Panc1 (cell line): ENCODE measurements around the gene MACO1.

Experiments
- CTCF ChIP-seq: fragments of 450-650 bp; IDR thresholded peaks from 2 replicates; pipeline ENCODE4 v1.5.1; 2017; ENCODE audit warnings: mild to moderate bottlenecking
- POLR2AphosphoS5 ChIP-seq: IDR thresholded peaks from 2 replicates; pipeline ENCODE4 v1.6.1; 2012; ENCODE audit warnings: mild to moderate bottlenecking, low read depth, low read length, moderate library complexity
- TF ChIP-seq, protein P1 (sequence below), 2 experiments: IDR thresholded peaks; 2 replicates each; pipeline ENCODE4 v1.6.1; 2011 to 2012; ENCODE audit warnings: low read depth in 2 of 2, control low read depth in 1 of 2, low read length in 1 of 2, mild to moderate bottlenecking in 1 of 2, moderate library complexity in 1 of 2; ENCODE audit not compliant: insufficient read depth in 1 of 2

DNA sequence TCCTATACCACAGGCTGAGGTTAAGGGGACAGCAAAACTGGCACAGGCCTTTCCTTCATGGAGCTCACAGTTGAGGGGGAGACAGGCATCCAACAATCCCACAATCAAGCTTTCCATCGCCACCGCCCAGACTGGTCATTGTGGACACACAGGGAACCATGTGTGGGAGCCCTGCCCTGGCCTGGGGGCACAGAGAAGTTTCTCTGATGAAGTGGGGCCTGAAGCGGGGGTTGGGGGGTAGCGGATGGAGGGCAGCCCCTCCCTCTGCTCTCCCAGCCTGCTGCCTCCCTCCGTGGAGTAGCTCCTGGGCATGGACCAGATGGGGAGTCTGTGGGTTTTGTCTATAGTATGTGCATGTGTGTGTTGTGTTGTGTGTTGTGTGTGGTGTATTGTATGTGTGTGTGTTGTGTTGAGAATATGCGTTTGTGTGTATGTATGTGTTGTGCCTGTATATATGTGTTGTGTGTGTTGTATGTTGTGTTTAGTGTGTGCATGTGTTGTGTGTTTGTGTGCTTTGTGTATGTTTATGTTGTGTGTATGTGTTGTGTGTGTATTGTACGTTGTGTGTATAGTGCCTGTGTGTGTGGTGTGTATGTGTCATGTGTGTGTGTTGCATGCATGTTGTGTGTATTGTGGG lies 98.3 kb downstream of the MACO1 start:
- TF ChIP-seq, protein P1, sequence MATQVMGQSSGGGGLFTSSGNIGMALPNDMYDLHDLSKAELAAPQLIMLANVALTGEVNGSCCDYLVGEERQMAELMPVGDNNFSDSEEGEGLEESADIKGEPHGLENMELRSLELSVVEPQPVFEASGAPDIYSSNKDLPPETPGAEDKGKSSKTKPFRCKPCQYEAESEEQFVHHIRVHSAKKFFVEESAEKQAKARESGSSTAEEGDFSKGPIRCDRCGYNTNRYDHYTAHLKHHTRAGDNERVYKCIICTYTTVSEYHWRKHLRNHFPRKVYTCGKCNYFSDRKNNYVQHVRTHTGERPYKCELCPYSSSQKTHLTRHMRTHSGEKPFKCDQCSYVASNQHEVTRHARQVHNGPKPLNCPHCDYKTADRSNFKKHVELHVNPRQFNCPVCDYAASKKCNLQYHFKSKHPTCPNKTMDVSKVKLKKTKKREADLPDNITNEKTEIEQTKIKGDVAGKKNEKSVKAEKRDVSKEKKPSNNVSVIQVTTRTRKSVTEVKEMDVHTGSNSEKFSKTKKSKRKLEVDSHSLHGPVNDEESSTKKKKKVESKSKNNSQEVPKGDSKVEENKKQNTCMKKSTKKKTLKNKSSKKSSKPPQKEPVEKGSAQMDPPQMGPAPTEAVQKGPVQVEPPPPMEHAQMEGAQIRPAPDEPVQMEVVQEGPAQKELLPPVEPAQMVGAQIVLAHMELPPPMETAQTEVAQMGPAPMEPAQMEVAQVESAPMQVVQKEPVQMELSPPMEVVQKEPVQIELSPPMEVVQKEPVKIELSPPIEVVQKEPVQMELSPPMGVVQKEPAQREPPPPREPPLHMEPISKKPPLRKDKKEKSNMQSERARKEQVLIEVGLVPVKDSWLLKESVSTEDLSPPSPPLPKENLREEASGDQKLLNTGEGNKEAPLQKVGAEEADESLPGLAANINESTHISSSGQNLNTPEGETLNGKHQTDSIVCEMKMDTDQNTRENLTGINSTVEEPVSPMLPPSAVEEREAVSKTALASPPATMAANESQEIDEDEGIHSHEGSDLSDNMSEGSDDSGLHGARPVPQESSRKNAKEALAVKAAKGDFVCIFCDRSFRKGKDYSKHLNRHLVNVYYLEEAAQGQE (IDR thresholded peaks at IDR 0.05; ENCODE audit: insufficient read depth in 1 of 2, low read depth in 2 of 2, low read length in 1 of 2) = no peak
- no peak for TF ChIP-seq CTCF
- no peak for TF ChIP-seq POLR2AphosphoS5
